Activated CD4-positive, alpha-beta memory T cell treated with anti-CD3 and anti-CD28 coated beads, Interleukin-2, amount 10 ng/mL, durations not matched to agents 7 days and 5 days (primary cell): ENCODE data around the gene USP4. TPM values are rescaled to one million over a fixed set of nuclear protein-coding genes. Genes with fewer than 3 reads are reported as not detected.
"Not testable (repeated sequence)": the region's sequence is repeated elsewhere in the genome, so short reads cannot be mapped to it uniquely, and the experiment has no call there.

Experiments used
- CTCF ChIA-PET: fragments of 350-600 bp; sonication (Branson Sonifier 250); formaldehyde crosslinking; loops from one replicate; lab custom pipeline; 2021; ENCODE audit warnings: antibody characterized with exemption, inconsistent platforms; lab: Charles Lee
- POLR2A ChIA-PET: fragments of 350-600 bp; sonication (Branson Sonifier 250); formaldehyde crosslinking; loops from one replicate; lab custom pipeline; 2021; ENCODE audit warnings: antibody characterized with exemption; lab: Charles Lee
- DNase-seq: peaks from one replicate; pipeline ENCODE4 v3.0.0-alpha.2; 2020
- H3K27ac Mint-ChIP-seq: one replicate; pipeline ENCODE4 v1.8.0; 2021; ENCODE audit warnings: mild to moderate bottlenecking, mixed read lengths
- H3K27me3 Mint-ChIP-seq: one replicate; pipeline ENCODE4 v1.8.0; 2021; ENCODE audit warnings: mixed read lengths
- H3K36me3 Mint-ChIP-seq: one replicate; pipeline ENCODE4 v1.8.0; 2021; ENCODE audit warnings: low read depth, mixed read lengths
- H3K4me1 Mint-ChIP-seq: one replicate; pipeline ENCODE4 v1.8.0; 2021; ENCODE audit warnings: mixed read lengths
- H3K4me3 Mint-ChIP-seq: one replicate; pipeline ENCODE4 v1.8.0; 2021; ENCODE audit warnings: mild to moderate bottlenecking, mixed read lengths
- H3K9me3 Mint-ChIP-seq: one replicate; pipeline ENCODE4 v1.8.0; 2021; ENCODE audit warnings: mixed read lengths
- total RNA-seq, 2 experiments: library from RNA; stranded (reverse); gene quantifications; one replicate each; pipeline ENCODE4 v1.2.3, GENCODE V29; 2021

The USP4 gene
- total RNA-seq, 2 experiments from 2014 or later, result 77.8 to 85.0 TPM

DNA sequence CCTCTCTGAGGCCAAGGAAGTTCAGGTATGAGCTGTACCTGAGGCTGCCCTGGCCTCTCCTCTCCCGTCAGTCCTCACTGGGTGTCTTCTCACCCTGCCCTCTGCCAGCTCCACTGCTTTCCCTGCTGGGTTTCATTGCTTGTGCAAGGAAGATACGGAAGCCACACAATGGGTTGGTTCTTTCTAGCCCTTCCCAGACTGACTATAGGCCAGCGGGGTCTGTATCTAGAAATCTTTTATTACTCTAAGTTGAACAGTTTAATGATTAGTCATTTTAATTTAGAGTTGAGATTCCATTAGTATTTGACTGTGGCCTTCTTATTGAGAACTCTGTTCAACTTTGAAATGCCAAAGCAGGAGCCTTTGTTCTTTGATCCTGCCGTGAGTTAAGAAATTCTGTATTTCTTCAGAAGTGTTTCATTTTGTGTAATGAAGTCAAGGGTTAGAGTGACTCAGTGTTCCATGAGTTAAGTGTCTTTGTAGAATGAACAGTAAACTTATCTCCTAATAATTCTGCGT, 79.0 kb downstream of the USP4 start:
- Mint-ChIP-seq H3K27ac (no peak overlapping the region), H3K4me1 (peaks cover 3% of the 10 kb centered on the region), H3K36me3 (no peaks in the 10 kb centered on the region), H3K4me3 (no peak overlapping the region), H3K9me3 (no peaks in the 10 kb centered on the region), H3K27me3 (no peaks in the 10 kb centered on the region)
- DNase-seq, result no peak
- ChIA-PET POLR2A (no interaction called here), CTCF (interaction anchor here (0.7 kb wide), 1 partner anchor 57 kb away, joined by 6 read pairs; no protein-coding TSS in a partner anchor)

DNA sequence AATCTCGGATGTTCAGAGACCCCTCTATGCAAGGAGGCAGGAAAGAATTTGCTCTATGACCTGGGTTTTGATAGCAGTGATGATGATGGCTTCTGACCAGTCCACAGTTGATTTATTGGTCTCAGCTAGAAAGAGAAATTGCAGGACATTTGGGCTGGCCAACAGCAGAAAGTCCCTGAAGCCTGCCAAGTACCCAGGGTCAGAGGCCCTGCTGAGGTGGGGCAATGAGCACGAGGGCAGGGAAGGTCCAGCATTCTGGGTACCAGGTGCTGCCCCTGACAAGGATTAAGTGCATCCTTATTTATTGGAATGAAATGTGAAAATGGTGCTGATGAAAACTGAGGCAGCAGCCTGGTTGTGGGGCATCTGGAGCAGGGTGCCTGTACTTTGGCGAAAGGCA, 82.7 kb downstream of the USP4 start:
- CTCF ChIA-PET, result no interaction called here
- no peaks in the 10 kb centered on the region for H3K9me3 Mint-ChIP-seq
- H3K27ac Mint-ChIP-seq, result no peak overlapping the region
- no peak for DNase-seq
- POLR2A ChIA-PET, result no interaction called here
- H3K4me3 Mint-ChIP-seq, result no peak overlapping the region
- peaks cover 3% of the 10 kb centered on the region for H3K4me1 Mint-ChIP-seq
- H3K36me3 Mint-ChIP-seq, result no peaks in the 10 kb centered on the region
- peaks cover 2% of the 10 kb centered on the region for H3K27me3 Mint-ChIP-seq

GRCh38 chr3:49255718-49256511, 83.9 kb downstream of the USP4 start:
- H3K4me3 Mint-ChIP-seq, result no peak overlapping the region
- ChIA-PET CTCF (no interaction called here), POLR2A (no interaction called here)
- no peaks in the 10 kb centered on the region for H3K36me3 Mint-ChIP-seq
- DNase-seq, result no peak
- no peak overlapping the region for H3K27ac Mint-ChIP-seq
- no peaks in the 10 kb centered on the region for H3K4me1 Mint-ChIP-seq
- peaks cover 2% of the 10 kb centered on the region for H3K27me3 Mint-ChIP-seq
- H3K9me3 Mint-ChIP-seq, result no peaks in the 10 kb centered on the region

DNA sequence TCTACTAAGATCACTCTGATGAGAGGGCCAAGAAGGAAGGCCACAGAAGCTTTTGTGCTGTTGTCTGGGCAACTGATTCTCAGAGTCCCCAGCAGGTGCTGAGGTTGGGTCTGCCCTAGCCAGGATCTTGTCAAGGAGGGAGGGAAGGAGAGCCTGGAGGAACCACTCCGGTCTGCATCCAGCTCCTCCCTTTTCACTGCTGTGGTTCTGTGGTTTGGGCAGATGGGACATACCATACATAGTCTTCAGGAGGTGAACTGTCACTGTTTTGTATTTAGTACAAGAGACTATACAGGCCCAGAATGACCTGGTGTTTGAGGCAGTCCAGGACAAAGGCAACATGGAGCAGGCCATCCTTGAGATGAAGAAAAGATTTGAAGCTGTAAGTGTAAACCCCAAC, 84.7 kb downstream of the USP4 start:
- no peak for DNase-seq
- Mint-ChIP-seq H3K9me3 (no peaks in the 10 kb centered on the region), H3K36me3 (no peaks in the 10 kb centered on the region), H3K4me3 (no peak overlapping the region), H3K4me1 (no peaks in the 10 kb centered on the region), H3K27me3 (peaks cover 2% of the 10 kb centered on the region), H3K27ac (no peak overlapping the region)
- ChIA-PET CTCF (no interaction called here), POLR2A (no interaction called here)

DNA sequence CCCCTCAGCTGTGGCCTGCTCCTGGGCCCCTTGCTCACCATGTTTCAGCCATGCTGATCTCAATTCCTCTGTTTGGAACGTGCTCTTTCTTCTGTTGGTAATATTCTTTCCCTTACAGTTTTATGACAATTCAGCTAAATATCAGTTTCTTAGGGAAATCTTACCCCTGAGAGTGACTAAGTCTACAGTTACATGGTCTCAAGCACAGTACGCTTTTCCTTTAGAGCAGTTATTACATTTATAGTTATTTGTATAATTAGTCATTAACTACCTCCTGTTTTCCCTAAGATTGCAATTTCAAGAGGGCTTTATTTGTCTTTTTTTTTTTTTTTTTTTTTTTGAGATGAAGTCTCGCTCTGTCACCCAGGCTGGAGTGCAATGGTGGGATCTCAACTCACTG, 86.3 kb downstream of the USP4 start:
- no peak overlapping the region for H3K27ac Mint-ChIP-seq
- no peaks in the 10 kb centered on the region for H3K36me3 Mint-ChIP-seq
- POLR2A ChIA-PET, result no interaction called here
- no peaks in the 10 kb centered on the region for H3K4me1 Mint-ChIP-seq
- no peak overlapping the region for H3K4me3 Mint-ChIP-seq
- no peak for DNase-seq
- H3K27me3 Mint-ChIP-seq, result peaks cover 2% of the 10 kb centered on the region
- no peaks in the 10 kb centered on the region for H3K9me3 Mint-ChIP-seq
- CTCF ChIA-PET, result no interaction called here

- no peak for DNase-seq
- ChIA-PET CTCF (no interaction called here), POLR2A (no interaction called here)
- H3K36me3 Mint-ChIP-seq, result no peaks in the 10 kb centered on the region
- H3K27ac Mint-ChIP-seq, result no peak overlapping the region
- peaks cover 2% of the 10 kb centered on the region for H3K27me3 Mint-ChIP-seq
- no peak overlapping the region for H3K4me3 Mint-ChIP-seq
- no peaks in the 10 kb centered on the region for H3K4me1 Mint-ChIP-seq
- H3K9me3 Mint-ChIP-seq, result no peaks in the 10 kb centered on the region
These were observed 91.0 kb downstream of the USP4 start for GRCh38 chr3:49248840-49249227.

DNA sequence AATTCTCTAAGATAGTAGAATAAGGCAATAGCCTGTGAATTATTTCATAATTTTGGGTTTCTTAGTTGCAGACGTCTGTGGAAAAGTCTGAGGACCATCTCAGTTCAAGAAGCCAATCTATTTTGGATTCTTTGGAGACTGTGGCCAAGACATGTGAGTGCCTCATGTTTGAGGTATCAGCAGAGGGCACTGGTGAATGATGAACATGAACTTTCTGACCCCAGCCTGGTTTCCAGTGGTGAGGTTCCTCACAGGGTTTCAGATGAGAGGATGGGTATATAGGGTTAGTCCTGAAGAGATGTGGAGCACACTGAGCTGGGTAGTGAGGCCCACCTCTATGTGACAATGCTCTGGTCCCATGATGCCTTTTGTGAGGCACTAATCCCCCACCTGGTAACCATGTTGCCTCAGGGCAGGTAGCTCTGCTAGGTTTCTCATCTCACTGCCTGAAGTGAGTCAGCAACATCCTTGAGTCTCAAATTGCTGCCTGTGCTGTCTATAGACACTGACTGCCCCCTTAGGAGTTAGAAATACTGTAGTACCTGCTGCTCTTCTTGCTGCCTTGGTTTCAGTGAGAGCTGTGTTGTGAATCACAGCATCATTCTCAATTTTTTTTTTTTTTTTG, 95.2 kb downstream of the USP4 start:
- Mint-ChIP-seq H3K36me3 (no peaks in the 10 kb centered on the region), H3K4me1 (no peaks in the 10 kb centered on the region), H3K9me3 (no peaks in the 10 kb centered on the region), H3K4me3 (no peak overlapping the region), H3K27me3 (no peaks in the 10 kb centered on the region), H3K27ac (no peak overlapping the region)
- CTCF ChIA-PET, result interaction anchor here (0.5 to 1.1 kb wide), 2 partner anchors 79 to 204 kb away, joined by 3 read pairs; no protein-coding TSS in a partner anchor
- no peak for DNase-seq
- POLR2A ChIA-PET, result no interaction called here

GRCh38 chr3:49240091-49240490, 99.8 kb downstream of the USP4 start:
- H3K4me3 Mint-ChIP-seq, CTCF ChIA-PET, H3K36me3 Mint-ChIP-seq, DNase-seq, H3K27me3 Mint-ChIP-seq, POLR2A ChIA-PET, H3K4me1 Mint-ChIP-seq, H3K27ac Mint-ChIP-seq, H3K9me3 Mint-ChIP-seq: not testable (repeated sequence)

DNA sequence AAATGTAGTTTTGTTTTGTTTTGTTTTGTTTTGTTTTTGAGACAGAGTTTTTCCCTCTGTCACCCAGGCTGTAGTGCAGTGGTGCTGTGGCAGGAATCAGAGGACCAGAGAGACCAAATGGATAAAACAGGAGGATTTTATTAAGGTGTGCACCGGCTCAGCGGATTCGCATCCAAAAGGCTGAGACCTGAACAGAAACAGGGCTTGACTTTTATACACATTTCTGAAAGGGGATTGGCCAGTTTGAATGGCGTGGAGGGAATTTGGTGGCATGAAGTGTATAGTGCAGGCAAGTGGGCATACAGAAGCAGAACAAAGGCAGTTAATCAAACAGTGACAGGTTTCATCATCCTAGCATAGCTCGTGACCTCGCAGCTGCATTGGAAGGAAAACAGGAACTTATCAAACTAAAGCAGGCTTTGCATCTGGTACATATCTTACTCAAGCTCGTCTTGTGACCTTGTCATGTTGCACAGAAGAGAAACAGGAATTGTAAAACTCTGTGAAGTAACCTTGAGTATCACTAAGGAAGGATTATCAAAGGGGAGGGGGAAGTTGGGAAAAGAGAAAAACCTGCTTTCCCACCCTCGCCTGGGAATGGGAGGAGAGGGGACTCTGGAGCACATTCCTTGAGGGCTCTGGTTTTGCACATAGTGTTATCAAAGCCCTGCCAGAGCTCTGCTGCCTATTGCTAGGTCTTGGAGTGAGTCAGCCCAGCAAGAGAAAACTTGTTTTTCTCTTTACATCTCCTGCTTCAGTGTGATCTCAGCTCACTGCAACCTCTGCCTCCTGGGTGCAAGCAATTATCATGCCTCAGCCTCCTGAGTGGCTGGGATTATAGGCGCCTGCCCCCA, 101.4 kb downstream of the USP4 start:
- Mint-ChIP-seq H3K4me1 (peaks cover 6% of the 10 kb centered on the region), H3K36me3 (peaks cover 3% of the 10 kb centered on the region), H3K27ac (peak overlapping the region; percentile 64), H3K9me3 (peaks cover 10% of the 10 kb centered on the region), H3K27me3 (no peaks in the 10 kb centered on the region), H3K4me3 (no peak overlapping the region)
- CTCF ChIA-PET, result interaction anchor here (1.1 kb wide), 1 partner anchor 54 kb away, joined by 3 read pairs; no protein-coding TSS in a partner anchor
- DNase-seq, result no peak
- POLR2A ChIA-PET, result no interaction called here

GRCh38 chr3:49237344-49237743, 102.5 kb downstream of the USP4 start:
- H3K36me3 Mint-ChIP-seq, result peaks cover 6% of the 10 kb centered on the region
- ChIA-PET POLR2A (no interaction called here), CTCF (no interaction called here)
- peaks cover 6% of the 10 kb centered on the region for H3K4me1 Mint-ChIP-seq
- peaks cover 18% of the 10 kb centered on the region for H3K9me3 Mint-ChIP-seq
- no peak for DNase-seq
- H3K4me3 Mint-ChIP-seq, result no peak overlapping the region
- no peak overlapping the region for H3K27ac Mint-ChIP-seq
- H3K27me3 Mint-ChIP-seq, result peaks cover 3% of the 10 kb centered on the region

GRCh38 chr3:49236226-49236625, 103.6 kb downstream of the USP4 start:
- Mint-ChIP-seq H3K27ac (no peak overlapping the region), H3K4me1 (peaks cover 6% of the 10 kb centered on the region), H3K36me3 (peaks cover 6% of the 10 kb centered on the region), H3K9me3 (peaks cover 18% of the 10 kb centered on the region), H3K27me3 (peaks cover 8% of the 10 kb centered on the region), H3K4me3 (no peak overlapping the region)
- POLR2A ChIA-PET, result no interaction called here
- DNase-seq, result no peak
- CTCF ChIA-PET, result no interaction called here

DNA sequence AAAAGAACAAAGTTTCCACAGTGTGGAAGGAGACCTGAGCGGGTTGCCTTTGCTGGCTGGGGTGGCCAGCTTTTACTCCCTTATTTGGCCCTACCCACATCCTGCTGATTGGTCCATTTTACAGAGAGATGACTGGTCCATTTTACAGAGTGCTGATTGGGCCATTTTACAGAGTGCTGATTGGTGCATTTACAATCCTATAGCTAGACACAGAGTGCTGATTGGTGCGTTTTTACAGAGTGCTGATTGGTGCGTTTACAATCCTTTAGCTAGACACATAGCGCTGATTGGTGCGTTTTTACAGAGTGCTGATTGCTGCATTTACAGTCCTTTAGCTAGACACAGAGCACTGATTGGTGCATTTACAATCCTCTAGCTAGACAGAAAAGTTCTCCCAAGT, 111.0 kb downstream of the USP4 start:
- peaks cover 13% of the 10 kb centered on the region for H3K27me3 Mint-ChIP-seq
- H3K36me3 Mint-ChIP-seq, CTCF ChIA-PET, H3K27ac Mint-ChIP-seq, H3K4me1 Mint-ChIP-seq, DNase-seq, H3K4me3 Mint-ChIP-seq, POLR2A ChIA-PET: not testable (repeated sequence)
- peaks cover 48% of the 10 kb centered on the region for H3K9me3 Mint-ChIP-seq
